GM13976 (cell line): ENCODE measurements around the gene SLC26A1.

Source experiments
- DNase-seq: peaks from one replicate; pipeline ENCODE4 v3.0.0; 2012; ENCODE audit warnings: low spot score
- CTCF ChIP-seq: IDR thresholded peaks from 2 replicates; pipeline ENCODE4 v1.5.1; 2012; ENCODE audit warnings: borderline replicate concordance, mild to moderate bottlenecking; ENCODE audit not compliant: insufficient read depth; ENCODE audit errors: extremely low read depth, missing control alignments, control extremely low read depth
- in situ Hi-C: fragments of 300-500 bp; cut with MboI; formaldehyde crosslinking; loops from one replicate; pipeline ENCODE4 v1.12.0; 2022; ENCODE audit warnings: low sequenced_read_pairs, mixed read lengths, inconsistent platforms; ENCODE audit not compliant: unreplicated experiment

Gene SLC26A1

GRCh38 chr4:968221-968620 lies 25.0 kb downstream of the SLC26A1 start:
- DNase-seq, result no peak
- in situ Hi-C loops, result no loop called here
- TF ChIP-seq CTCF, result no peak

- in situ Hi-C loops, result no loop called here
- TF ChIP-seq CTCF, result no peak
Measured at GRCh38 chr4:967113-968104, 25.8 kb downstream of the SLC26A1 start.

DNA sequence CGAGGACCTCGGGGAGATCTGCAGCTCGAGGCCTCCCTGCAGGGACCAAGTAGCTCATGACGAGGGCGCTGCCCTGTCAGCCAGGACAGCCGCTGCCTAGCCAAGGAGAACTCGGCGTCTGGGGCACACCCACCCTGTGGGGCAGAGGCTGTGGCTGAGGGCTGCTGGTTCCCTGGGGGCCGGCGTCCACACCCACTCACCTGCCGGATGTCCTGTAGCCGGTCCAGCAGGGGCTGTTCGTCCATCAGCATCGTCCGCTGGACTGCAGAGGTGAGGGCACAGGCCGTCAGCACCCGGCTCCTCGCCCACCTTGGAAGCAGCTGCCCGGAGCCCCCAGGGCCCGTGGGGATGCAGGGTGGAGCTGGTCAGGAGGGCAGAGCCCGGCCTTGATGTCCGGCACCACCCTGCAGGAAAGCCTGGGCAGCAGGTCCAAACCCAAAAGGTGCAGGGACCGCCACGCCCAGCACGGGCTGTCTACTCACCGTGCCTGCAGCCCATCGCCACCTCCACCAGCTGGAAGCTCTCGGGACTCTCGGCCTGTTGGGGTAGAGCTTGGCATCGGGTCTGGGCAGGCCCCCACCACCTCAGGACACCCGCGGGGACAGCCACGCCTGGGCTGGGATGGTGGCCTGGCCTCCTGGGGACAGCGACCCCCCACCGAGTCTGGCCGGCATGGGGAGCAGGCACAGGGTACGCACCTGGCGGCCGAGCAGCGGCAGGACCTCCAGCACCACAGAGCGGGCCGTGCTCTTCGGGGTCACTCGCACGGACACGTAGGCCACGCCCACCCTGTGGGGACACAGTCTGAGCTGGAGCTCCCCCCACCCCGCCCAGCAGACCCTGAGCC lies 26.7 kb downstream of the SLC26A1 start:
- in situ Hi-C loops, result no loop called here
- TF ChIP-seq CTCF, result no peak
- DNase-seq, result no peak

More at GRCh38 chr4:967113-968104, 25.8 kb downstream of the SLC26A1 start:
- DNase-seq, result no peak

- DNase-seq, result no peak
- in situ Hi-C loops, result no loop called here
- no peak for TF ChIP-seq CTCF
Measured at GRCh38 chr4:965766-966134, 27.5 kb downstream of the SLC26A1 start.

DNA sequence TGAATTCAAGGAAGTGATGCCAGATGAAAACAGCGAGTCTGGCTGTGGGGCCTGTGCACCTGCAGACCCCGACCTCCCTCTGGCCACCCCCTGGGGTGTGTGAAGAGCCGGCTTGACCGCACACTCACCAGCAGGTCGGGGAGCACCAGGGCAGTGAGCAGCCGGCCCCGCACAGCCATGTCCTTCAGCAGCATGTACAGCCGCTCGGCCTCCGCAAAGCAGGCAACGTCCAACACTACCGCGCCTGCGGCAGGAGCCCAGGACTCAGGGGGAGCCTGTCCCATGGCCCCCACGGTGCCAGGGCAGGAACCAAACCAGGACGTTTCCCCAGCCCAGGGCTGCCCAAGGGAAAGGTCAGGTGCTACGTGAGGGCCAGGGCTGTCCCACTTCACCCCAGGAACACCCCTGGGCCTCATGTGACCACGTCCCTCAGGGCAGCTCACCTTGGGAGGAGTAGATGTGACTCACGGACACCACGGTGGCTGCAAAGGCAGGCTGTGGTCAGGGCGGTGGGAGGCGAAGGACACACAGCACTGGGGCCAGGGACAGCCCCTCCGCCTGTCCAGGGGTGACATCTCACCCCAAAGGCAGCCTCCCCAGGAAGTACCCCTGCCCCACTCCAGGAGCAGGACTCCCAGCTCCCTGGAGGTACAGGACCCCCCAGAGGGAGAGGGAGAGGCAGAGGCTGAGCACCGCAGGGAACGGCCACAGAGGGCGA lies 28.0 kb downstream of the SLC26A1 start:
- DNase-seq, result no peak
- in situ Hi-C loops, result no loop called here
- TF ChIP-seq CTCF, result no peak
